Measurements from ENCODE around the gene PLCD4.

The PLCD4 gene

DNA sequence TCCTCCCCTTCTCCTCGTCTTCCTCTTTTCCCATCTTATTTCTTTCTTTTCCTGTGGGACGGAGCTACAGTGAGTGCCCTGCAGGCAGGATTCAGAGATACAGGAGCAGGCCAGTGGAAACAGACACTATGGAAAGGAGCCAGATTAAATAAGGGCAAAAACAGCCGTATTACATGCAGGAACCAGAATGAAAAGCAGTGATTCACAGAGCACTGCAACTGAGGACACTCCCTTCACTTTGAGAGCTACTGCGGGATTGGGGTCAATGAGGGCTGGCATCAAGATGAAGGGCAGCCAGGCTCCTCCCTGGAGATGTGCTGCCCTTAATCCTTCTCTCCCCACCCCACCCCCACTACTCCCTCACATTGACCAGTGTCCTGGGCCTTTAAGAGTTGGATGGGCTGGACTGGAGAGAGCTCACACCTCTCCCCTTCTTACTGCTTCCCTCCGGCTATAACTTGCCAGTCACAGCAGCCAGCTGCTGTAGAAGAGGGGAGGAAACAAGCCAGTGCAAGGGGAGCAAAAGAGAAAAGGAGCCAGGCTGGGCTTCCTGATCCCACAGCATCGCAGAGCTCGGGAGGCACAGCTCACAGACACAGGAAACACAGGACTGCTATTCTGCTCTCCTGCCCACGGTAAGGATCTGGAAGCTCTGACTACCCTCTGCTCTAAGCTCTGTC, at the start of gene PLCD4:
Gene PLCD4 (plus strand): TSS at position 464 of the 680 bp plus-strand sequence. CDS start 7,841 bp downstream, outside the sequence.
- DNase-seq (ENCODE audit: low read depth, low spot score), result peak; percentile 56

DNA sequence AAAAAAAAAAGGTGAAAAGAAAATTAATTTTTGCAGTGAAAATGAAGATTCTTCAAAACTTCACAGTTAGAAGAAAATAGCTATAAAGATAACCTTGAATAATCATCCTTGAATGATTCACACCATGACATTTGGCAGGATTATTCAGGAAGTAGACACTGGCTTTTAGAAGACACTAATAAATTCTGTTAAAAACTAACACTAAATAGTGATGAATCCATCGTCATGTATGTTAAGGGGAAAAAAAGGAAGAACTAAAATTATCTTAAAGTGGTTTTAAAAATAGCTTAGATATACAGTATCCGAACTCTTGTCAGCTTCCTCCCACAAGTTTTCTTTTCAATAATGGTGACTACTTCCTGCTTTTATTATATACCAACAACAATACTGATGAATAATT, 49.8 kb upstream of the PLCD4 start:
- DNase-seq (ENCODE audit: low read depth, low spot score), result no peak

DNA sequence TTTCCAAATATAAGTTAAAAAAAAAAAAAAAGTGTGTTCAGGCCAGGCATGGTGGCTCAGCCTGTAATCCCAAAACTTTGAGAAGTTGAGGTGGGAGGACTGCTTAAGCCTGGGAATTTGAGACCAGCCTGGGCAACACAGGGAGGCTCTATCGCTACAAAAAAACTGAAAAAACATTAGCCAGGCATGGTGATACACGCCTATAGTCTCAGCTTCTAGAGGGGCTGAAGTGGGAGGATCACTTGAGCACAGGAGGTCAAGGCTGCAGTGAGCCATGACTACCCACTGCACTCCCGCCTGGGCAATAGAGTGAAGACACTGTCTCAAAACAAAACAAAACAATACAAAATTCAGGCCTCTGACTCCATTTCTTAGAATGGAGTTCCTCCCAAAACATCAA, 48.7 kb upstream of the PLCD4 start:
- no peak for DNase-seq (ENCODE audit: low read depth, low spot score)

DNA sequence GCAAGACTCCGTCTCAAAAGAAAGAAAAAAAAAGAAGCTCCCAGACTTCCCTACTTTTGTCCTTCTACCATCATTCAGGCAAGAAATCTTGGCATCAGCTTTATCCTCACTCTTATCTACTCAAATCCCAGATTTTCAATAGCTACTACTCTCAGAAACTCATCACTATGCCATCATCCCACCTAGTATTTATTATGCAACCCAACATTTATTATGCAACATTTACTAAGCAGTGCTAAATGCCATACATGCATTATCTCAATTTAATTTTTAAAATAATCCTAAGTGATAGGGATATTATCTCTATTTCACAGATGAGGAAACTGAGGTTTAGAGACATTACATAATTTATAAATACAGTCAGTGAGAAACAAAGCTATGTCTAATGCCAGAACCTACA, 43.6 kb upstream of the PLCD4 start:
- DNase-seq (ENCODE audit: low read depth, low spot score), result no peak

DNA sequence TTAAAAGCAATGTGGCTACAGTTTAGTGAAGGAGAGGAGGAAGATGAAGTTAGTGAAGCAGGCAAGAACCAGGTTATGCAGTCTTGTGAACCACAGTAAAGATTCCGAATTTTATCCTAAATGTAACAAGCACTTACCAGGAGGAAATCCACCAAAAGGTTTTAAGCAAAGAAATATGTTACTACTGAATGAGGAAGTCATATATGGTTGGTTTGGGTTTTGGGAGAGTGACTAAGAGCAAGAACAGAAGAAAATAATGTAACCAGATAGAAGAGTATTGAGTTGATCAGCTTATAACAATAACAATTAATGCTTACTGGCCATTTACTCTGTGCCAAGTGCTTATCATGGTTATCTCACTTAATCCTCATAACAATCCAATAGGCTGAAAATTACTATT, 41.4 kb upstream of the PLCD4 start:
- no peak for DNase-seq (ENCODE audit: low read depth, low spot score)

DNA sequence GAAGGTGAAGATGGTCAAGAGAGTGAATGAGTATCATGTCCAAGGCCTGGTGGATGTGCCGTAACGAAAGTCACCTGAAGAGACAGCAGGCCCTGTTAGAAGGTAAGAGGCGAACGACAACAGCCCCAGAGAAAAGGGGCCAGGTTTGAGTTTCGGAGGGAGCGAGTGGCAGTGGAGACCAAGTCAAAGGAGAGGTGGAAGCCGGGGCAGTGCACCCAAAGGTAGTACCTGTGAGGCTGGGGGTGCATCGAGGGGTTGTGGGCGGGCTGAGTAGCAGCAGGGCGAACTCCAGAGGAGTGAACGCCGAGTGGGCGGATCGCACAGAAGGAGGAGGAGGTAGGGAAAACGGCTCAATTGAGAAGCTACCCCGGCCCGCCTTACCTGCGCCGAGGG, 39.9 kb upstream of the PLCD4 start:
- DNase-seq (ENCODE audit: low read depth, low spot score), result no peak

DNA sequence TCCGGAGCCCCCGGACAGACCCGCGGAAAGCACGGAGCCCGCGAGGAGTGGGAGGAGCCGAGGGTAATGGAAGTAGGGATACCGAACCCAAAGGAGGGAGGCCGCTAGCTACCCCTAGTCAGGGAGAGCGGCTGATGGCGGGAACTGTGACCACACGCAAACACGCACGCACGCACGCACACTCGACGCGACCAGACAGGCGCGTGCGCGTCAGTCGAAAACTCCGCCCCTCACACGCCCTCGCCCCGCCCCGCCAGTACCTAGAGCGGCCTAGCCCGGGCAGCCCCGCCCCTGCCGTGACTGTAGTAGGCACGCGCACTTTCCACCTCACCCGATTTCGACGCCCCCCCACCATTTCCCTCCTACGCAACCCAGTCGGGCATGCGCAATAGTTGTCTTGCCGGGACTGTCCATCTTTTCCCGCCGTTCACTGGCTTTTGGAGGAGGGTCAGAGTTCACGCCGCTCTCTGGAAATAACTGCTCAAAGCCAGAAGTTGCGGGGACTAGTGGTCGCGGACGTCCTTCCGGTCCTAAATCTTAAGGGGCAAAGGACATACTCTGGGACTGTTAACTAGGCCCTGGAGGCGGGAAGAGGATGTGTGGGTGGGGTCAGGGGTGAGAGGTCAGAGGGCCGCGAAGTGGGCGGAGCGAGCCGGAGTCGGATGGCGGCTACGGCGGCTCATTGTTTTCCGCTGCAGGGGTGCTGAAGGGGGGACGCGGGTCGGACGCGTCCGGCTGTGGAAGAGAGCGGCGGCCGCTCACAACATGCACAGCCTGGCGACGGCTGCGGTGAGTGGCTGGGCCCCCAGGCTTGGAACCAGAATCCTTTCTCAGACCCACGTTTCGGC, 39.3 kb upstream of the PLCD4 start, which contains the start of the genes CNOT9 and USP37:
Gene CNOT9 (plus strand): TSS at position 650 of the 848 bp plus-strand sequence. CDS start 116 bp downstream, at position 766.
Gene USP37 (minus strand): TSS at position 162 of the 848 bp plus-strand sequence. CDS start 9,698 bp downstream, outside the sequence.
- peak; percentile 99 for DNase-seq (ENCODE audit: low read depth, low spot score)

DNA sequence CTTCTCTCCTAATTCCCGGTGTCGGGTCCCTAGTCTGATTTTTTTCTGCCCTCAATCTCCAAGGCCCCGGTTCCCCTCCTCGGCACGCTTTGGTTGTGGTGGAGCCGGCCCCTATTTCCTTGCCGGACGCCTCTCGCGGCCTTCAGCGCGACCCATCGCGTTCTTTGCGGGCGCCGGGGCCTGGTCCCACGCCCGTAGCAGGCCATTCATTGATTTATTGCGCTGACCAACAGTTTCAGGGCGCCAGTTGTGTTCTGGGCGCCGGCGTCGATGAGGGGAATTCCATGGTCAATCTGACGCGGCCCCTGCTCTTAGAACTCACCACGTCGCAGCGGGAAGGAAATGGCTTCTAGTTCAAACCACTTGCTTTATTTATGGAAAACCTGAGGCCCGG, 38.7 kb upstream of the PLCD4 start:
- peak; percentile 83 for DNase-seq (ENCODE audit: low read depth, low spot score)

DNA sequence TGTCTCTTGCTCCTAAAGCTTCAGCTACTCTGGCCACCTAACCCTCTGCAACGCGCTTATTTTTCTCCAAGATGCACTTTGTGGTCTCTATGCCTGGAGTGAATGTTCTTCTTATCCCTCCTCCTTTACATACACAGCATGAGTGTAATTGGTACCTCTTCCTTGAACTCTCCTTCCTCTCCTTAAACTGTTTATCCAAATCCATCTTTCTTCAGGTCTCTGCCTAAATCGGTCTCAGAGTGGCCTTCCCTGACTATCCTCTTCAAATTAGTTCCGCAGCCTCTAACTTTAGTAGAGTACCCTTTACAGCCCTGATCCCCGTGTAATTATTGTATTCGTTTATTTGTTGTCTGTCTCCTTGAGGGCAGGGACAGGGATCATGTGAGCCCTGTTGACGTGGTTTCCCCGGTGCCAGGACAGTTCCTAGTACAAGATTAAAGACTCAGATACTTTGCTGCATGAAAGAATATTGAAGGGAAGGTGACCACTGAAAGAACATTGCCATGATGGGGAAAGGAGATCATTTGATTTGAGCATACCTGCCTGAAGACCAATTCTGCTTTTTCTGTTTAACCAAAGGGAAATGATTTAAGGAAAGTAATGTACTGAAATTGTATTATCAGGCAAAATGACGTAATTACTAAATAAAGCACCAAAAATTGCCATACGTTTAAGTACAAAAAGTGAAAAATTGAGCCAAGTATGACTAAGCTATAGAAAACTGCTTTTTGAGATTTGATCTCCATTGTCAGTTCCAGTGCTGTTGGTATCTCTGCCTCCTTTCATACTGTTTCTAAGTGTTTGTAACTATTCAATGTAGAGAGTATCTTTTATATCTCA, 37.8 kb upstream of the PLCD4 start:
- DNase-seq (ENCODE audit: low read depth, low spot score), result peak; percentile 67

DNA sequence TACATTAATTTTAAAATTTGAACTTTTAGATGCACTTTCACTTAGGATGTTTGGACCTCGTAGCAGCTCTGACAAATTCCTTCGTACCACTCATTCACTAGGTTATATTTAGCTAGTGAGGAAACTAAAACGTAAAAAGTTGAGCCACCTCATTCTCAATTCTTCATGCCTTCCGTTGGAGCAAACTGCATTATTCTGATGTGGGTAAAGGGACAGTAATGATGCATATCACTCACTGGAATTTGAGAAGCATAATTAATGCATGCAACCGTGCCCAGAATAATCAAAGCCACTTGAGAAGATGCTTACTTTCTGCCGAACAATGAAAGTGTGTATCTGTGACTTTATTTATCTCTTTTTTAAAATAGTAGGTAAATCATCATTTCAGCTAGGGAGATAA, 36.8 kb upstream of the PLCD4 start:
- DNase-seq (ENCODE audit: low read depth, low spot score), result peak; percentile 36

DNA sequence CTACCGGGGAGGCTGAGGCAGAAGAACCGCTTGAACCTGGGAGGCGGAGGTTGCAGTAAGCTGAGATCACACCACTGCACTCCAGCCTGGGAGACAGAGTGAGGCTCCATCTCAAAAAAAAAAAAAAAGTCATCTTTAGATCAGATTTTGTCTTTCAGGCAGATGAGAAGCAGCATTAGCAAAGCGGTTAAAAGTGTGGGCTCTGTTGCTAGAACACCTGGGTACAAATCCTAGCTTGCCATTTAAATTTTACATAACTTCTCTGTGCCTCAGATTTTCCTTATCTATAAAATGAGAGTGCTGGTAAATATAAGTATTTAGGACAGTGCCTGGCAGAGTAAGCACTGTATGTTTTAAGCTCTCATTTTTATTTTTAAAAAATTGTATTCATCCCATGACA, 30.8 kb upstream of the PLCD4 start:
- DNase-seq (ENCODE audit: low read depth, low spot score), result no peak

DNA sequence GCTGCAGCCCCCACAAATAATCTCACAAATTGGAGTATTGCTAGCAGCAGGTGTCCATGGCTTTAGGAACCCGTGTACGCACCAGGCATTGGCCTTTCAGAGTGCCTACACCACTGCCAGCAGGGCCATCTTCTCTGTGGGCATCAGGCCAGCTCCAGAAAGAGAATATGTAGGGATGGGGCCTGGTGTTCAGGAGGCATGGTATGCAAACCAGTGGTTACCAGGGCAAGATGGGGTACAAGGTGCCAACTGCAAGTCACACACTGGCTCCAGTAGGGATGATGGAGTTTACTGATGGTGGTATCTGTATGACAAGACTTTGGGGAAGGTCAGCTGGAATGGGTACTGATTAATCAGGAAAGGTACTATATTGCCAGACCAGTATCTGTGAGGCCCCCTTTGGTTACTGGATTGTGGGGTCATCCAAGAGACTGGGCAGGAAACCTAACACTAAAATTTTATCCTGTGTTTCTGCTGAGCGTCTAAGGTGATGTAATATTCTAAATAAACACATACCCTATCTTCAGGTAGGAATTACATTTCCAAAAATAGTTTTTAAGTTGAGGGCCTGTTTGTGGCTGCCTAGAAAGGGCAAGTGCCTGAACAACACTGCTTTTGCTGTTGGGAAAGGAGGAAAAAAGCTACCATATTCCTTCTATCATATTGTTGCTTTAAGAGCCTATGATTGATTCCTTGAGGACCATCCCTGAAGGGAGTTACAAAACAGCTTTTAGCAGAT, 30.0 kb upstream of the PLCD4 start:
- DNase-seq (ENCODE audit: low read depth, low spot score), result no peak

DNA sequence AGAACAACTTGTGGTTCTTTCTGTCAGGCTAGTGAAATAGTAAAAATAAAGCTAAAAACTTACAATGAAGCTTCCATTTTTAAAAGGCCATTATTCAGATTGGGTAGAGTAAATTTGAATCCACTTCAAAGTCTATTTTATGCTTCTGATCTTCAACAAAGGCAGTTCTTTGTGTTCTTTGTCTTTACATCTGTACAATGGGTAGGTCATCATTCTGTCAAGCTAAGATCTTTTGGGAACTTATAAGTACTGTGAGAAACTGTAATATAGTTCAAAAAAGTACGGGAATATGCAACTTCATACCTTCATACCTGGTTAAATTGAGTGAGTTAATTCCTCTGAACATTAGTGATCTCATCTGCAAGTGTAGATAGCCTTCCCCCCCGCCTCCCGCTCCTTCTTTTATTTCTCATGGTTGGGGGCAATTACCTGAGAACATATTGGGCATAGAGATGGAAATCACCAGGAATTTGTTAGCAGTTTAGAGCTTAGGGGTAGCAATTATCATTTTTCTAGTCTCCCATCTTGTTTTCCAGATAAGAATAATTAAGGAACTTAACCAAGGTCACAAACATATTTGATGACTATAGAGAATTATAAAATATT, 29.3 kb upstream of the PLCD4 start:
- DNase-seq (ENCODE audit: low read depth, low spot score), result no peak

DNA sequence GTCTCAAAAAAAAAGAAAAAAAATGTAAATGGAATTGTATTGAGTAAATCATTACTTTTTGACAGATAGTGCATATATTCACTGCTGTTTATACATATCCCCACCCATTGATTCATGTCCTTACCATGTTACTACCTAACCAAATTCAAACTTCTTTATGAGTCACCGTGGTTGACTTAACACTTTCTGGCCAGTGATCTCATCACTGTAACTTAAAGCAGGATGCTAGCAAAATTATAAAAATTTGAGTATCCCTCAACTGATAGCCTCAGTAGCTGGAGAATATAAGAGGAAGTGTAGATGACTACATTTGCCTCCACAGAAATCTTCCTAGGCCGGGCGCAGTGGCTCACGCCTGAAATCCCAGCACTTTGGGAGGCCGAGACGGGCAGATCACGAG, 25.6 kb upstream of the PLCD4 start:
- DNase-seq (ENCODE audit: low read depth, low spot score), result peak; percentile 45

DNA sequence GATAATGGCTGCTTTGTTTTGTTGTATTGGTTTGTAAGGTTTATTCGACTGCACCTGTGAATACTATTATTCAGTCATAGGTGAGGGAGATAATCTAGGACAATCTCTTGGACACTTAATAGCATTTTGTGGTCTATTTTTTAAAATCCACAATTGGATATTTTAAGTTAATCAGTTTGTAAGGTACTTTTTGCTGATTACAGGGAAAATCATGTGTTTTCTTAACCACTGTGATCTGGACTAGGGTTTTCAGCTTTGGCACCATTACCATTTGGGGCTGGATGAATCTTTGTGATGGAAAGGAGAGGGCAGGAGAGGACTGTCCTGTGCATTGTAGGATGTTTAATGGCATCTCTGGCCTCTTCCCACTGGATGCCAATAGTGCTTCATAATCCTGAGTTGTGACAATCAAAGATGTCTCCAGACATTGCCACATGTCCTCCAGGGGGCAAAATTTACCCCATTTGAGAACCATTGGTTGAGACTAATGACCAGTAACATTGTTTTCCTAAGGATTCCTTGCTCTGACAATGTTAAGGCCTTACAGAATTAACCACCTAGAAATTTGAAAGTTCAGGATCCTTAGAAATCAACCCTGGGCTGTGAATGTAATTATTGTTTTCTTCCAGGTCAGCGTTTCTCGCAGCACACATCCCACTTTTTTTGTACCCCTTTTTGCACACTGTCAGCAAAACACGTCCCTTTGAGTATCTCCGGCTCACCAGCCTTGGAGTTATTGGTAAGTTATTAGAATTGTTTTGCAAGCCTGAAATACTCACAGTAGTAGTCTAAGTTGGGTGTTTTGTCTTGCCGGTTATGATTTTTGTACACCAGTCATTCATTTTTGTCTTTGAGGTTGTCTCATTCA, 23.5 kb upstream of the PLCD4 start:
- no peak for DNase-seq (ENCODE audit: low read depth, low spot score)

DNA sequence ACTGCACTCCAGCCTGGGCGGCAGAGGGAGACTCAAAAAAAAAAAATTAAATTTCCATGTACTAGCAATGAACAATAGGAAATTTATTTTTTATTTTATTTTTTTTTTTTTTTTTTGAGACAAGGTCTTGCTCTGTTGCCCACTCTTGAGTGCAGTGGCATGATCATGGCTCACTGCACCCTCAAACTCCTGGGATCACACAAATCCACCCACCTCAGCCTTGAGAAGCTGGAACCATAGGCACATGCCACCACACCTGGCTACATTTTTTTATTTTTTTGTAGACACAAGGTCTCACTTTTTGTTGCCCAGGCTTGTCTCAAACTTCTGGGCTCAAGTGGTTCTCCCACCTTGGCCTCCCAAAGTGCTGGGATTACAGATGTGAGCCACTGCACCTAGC, 22.2 kb upstream of the PLCD4 start:
- no peak for DNase-seq (ENCODE audit: low read depth, low spot score)

DNA sequence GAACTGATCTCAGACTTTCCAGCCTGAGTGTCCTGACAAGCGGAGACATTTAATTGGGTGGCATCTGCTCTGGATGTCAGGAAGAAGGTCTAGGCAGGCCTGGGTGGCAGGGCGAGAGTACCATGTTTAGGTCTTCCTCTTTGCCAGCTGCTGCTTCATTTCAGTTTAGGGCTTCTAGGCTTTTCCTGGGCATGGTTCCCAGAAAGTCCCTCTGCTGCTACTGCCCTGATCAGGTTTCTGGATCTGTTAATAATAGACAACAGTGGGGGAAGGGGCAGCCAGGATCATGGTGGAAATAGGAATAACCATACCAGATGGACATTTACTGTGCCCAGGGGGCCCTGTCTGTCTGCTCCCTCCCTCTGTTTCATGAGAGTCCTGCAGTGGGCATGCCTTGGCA, 2.3 kb upstream of the PLCD4 start:
- DNase-seq (ENCODE audit: low read depth, low spot score), result peak; percentile 63

DNA sequence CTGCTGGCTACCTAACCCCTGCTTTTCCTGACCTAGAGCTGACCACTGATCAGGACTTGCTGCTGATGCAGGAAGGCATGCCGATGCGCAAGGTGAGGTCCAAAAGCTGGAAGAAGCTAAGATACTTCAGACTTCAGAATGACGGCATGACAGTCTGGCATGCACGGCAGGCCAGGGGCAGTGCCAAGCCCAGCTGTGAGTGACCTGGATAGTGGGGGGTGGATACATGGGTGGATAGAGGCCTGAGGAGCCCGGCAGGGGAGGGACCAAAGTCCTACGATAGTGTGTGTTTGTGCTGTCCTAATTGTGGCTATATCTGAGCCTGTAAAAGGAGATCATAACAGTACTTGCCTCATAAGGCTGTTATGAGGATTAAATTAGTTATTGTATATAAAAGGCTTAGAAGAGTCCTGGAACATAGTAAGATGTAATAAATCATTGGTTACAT, 8.2 kb downstream of the PLCD4 start:
- no peak for DNase-seq (ENCODE audit: low read depth, low spot score)

DNA sequence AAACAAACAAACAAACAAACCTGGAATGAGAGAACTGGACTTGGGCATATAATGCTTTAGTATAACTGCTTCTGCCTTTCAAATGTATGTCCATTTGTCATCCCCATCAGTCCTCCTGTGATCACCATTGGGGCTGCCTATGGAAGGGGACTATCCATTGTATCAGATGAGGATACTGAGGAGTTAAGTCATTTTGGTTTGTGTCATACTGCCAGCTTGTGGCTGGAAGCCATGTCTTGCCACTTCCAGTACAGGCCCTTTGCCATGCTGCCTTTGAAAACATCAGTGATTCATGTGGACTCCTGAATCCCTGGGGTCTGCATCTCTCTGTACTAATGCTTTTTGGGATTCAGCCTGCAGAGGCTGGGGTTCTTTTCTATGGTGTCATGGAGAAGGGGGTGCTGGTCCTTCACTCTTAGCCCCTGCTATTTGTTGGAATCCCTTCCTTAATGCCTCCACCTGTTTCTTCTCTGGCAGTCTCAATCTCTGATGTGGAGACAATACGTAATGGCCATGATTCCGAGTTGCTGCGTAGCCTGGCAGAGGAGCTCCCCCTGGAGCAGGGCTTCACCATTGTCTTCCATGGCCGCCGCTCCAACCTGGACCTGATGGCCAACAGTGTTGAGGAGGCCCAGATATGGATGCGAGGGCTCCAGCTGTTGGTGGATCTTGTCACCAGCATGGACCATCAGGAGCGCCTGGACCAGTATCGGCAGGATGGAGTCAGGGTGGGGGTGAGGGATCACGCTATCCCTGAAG, 10.6 kb downstream of the PLCD4 start:
- no peak for DNase-seq (ENCODE audit: low read depth, low spot score)

All from astrocyte of the hippocampus (primary cell).